HCT116 (cell line): ENCODE measurements around the gene IL1RAPL1. TPM values are rescaled to one million over a fixed set of nuclear protein-coding genes. Genes with fewer than 3 reads are reported as not detected.

Experiments used
- ATAC-seq: fragments of 200-7000 bp; cut with Tn5 transposase; 2 replicates; pipeline ENCODE4 v1.9.1; 2020; ENCODE audit warnings: mild to moderate bottlenecking, moderate library complexity
- BruUV-seq: library from RNA; stranded (reverse); fragments of 400-500 nt; replicated peaks from 2 replicates; lab custom pipeline; 2021; lab: Mats Ljungman, UMichigan
- CTCF ChIA-PET: fragments of 300-600 bp; sonication (Branson Sonifier 250); formaldehyde crosslinking; loops from one replicate; lab custom pipeline; 2021; ENCODE audit warnings: antibody characterized with exemption; lab: Charles Lee
- POLR2A ChIA-PET: fragments of 300-600, 350-600 bp; sonication (Branson Sonifier 250); formaldehyde crosslinking; loops from one replicate; lab custom pipeline; 2021; ENCODE audit warnings: antibody characterized with exemption; lab: Charles Lee
- RAD21 ChIA-PET, 2 experiments: fragments of 300-600 bp; sonication (Branson Sonifier 250); formaldehyde crosslinking; loops; one replicate each; lab custom pipeline; 2023; ENCODE audit warnings: low total read pairs in 2 of 2; ENCODE audit not compliant: uncharacterized antibody in 2 of 2, unreplicated experiment in 2 of 2, low non-redundant PET in 1 of 2; lab: Charles Lee
- DNase-seq: peaks from one replicate; pipeline ENCODE4 v3.0.0-alpha.2; 2010; ENCODE audit warnings: low read depth, low spot score
- H2AFZ ChIP-seq: fragments of 200-600 bp; shearing (Covaris generic), sonication (generic); 2 replicates; pipeline ENCODE4 v1.6.1; 2017; ENCODE audit warnings: low read depth, mixed run types, mixed read lengths, antibody characterized with exemption, low read length; ENCODE audit not compliant: poor library complexity, severe bottlenecking
- H3K27ac ChIP-seq: 2 replicates; pipeline ENCODE4 v1.5.1; 2012; ENCODE audit warnings: low read depth, low read length
- H3K27me3 ChIP-seq: fragments of 200-600 bp; sonication (generic); 2 replicates; pipeline ENCODE4 v1.6.1; 2016; ENCODE audit warnings: mixed run types, low read length, mixed read lengths; ENCODE audit not compliant: insufficient read depth
- H3K36me3 ChIP-seq, 2 experiments: fragments of 200-500 bp in 1 of 2; fragments of 200-600 bp in 1 of 2; sonication (Bioruptor generic) in 1 of 2; sonication (generic) in 1 of 2; 2 replicates each; pipeline versions ENCODE4 v1.5.1 to v1.6.1; 2014 to 2016; ENCODE audit warnings: low read length in 2 of 2, inconsistent platforms in 1 of 2, mixed read lengths in 1 of 2, mixed run types in 1 of 2; ENCODE audit not compliant: insufficient read depth in 2 of 2, control insufficient read depth in 1 of 2
- H3K4me1 ChIP-seq, 2 experiments: fragments of 200-600 bp in 1 of 2; sonication (generic) in 1 of 2; 2 replicates each; pipeline versions ENCODE4 v1.5.1 to v1.6.1; 2012 to 2017; ENCODE audit warnings: low read length in 2 of 2, inconsistent platforms in 1 of 2, mild to moderate bottlenecking in 1 of 2, mixed read lengths in 1 of 2, mixed run types in 1 of 2, moderate library complexity in 1 of 2; ENCODE audit not compliant: insufficient read depth in 2 of 2, control insufficient read depth in 1 of 2
- H3K4me2 ChIP-seq: fragments of 200-600 bp; sonication (generic); 2 replicates; pipeline ENCODE4 v1.6.1; 2017; ENCODE audit warnings: mixed run types, low read length, mixed read lengths
- H3K4me3 ChIP-seq, 2 experiments: fragments of 200-600 bp in 1 of 2; sonication (generic) in 1 of 2; replicated peaks in 1 of 2; 2 replicates each; pipeline ENCODE4 v1.5.1; 2011 to 2016; ENCODE audit warnings: low read length in 2 of 2, control low read depth in 1 of 2, low read depth in 1 of 2, mild to moderate bottlenecking in 1 of 2, mixed read lengths in 1 of 2, mixed run types in 1 of 2
- H3K79me2 ChIP-seq: fragments of 200-600 bp; sonication (generic); 2 replicates; pipeline ENCODE4 v1.6.1; 2017; ENCODE audit warnings: mild to moderate bottlenecking, mixed run types, low read length, moderate library complexity, mixed read lengths; ENCODE audit not compliant: insufficient read depth
- H3K9ac ChIP-seq: fragments of 200-600 bp; sonication (generic); 2 replicates; pipeline ENCODE4 v1.6.1; 2016; ENCODE audit warnings: low read length, mixed read lengths
- H3K9me2 ChIP-seq: fragments of 200-600 bp; sonication (generic), shearing (Covaris generic); 2 replicates; pipeline ENCODE4 v1.6.1; 2017; ENCODE audit warnings: mixed run types, mild to moderate bottlenecking, moderate library complexity; ENCODE audit not compliant: insufficient read depth
- H3K9me3 ChIP-seq, 2 experiments: fragments of 200-500 bp in 1 of 2; fragments of 200-600 bp in 1 of 2; sonication (Bioruptor generic) in 1 of 2; sonication (generic) in 1 of 2; 2 replicates each; pipeline ENCODE4 v1.6.1; 2014 to 2017; ENCODE audit warnings: low read length in 2 of 2, mixed read lengths in 2 of 2, inconsistent platforms in 1 of 2, low read depth in 1 of 2, mild to moderate bottlenecking in 1 of 2, mixed run types in 1 of 2, moderate library complexity in 1 of 2; ENCODE audit not compliant: control insufficient read depth in 1 of 2, insufficient read depth in 1 of 2
- H4K20me1 ChIP-seq: fragments of 200-600 bp; sonication (generic), shearing (Covaris generic); 2 replicates; pipeline ENCODE4 v1.6.1; 2017; ENCODE audit warnings: mixed run types, mild to moderate bottlenecking, moderate library complexity; ENCODE audit not compliant: insufficient read depth
- CTCF ChIP-seq, 3 experiments: fragments of 200-600 bp in 1 of 3; sonication (generic) in 1 of 3; IDR thresholded peaks in 2 of 3; conservative IDR thresholded peaks in 1 of 3; 2 replicates each; pipeline ENCODE4 v1.5.1; 2012 to 2017; ENCODE audit warnings: low read depth in 2 of 3, low read length in 2 of 3, antibody characterized with exemption in 1 of 3, borderline replicate concordance in 1 of 3, control low read depth in 1 of 3, mild to moderate bottlenecking in 1 of 3, mixed read lengths in 1 of 3, mixed run types in 1 of 3, moderate library complexity in 1 of 3; ENCODE audit not compliant: insufficient read depth in 1 of 3
- EZH2phosphoT487 ChIP-seq: fragments of 200-600 bp; IDR thresholded peaks from 2 replicates; pipeline ENCODE4 v1.6.1; 2018; ENCODE audit warnings: antibody characterized with exemption, borderline replicate concordance
- MAX ChIP-seq: IDR thresholded peaks from 2 replicates; pipeline ENCODE4 v1.6.1; 2012
- POLR2AphosphoS5 ChIP-seq: IDR thresholded peaks from 2 replicates; pipeline ENCODE4 v1.6.1; 2011; ENCODE audit warnings: mild to moderate bottlenecking, low read depth, low read length, moderate library complexity
- SIN3A ChIP-seq: IDR thresholded peaks from 2 replicates; pipeline ENCODE4 v1.6.1; 2012; ENCODE audit warnings: low read depth
- SRF ChIP-seq: IDR thresholded peaks from 2 replicates; pipeline ENCODE4 v1.6.1; 2012; ENCODE audit warnings: low read depth
- TCF7L2 ChIP-seq: IDR thresholded peaks from 2 replicates; pipeline ENCODE4 v1.7.0; 2011; ENCODE audit warnings: borderline replicate concordance, inconsistent platforms; ENCODE audit not compliant: insufficient read depth, insufficient read length; ENCODE audit errors: extremely low read depth
- YY1 ChIP-seq: IDR thresholded peaks from 2 replicates; pipeline ENCODE4 v1.6.1; 2011; ENCODE audit warnings: low read length, low read depth, moderate library complexity, mild to moderate bottlenecking; ENCODE audit not compliant: insufficient replicate concordance; ENCODE audit errors: extremely low read depth
- ZNF274 ChIP-seq: fragments of 200-500 bp; sonication (Bioruptor generic); IDR thresholded peaks from 2 replicates; pipeline ENCODE4 v1.6.1; 2014; ENCODE audit warnings: mild to moderate bottlenecking, low read depth, low read length, inconsistent platforms
- intact Hi-C: fragments of 100-400 bp; cut with micrococcal nuclease; formaldehyde crosslinking; loops from 2 replicates; pipeline ENCODE4 v1.10.0; 2022
- total RNA-seq: library from RNA; stranded (reverse); gene quantifications from one replicate; pipeline ENCODE4 v1.2.1, GENCODE V29; 2021; ENCODE audit not compliant: unreplicated experiment
- TF ChIP-seq, protein P1 (sequence below): IDR thresholded peaks from 2 replicates; pipeline ENCODE4 v1.6.1; 2012; ENCODE audit warnings: low read depth

The IL1RAPL1 gene
- total RNA-seq, 1 experiment from 2014 or later: 2.8 TPM

DNA sequence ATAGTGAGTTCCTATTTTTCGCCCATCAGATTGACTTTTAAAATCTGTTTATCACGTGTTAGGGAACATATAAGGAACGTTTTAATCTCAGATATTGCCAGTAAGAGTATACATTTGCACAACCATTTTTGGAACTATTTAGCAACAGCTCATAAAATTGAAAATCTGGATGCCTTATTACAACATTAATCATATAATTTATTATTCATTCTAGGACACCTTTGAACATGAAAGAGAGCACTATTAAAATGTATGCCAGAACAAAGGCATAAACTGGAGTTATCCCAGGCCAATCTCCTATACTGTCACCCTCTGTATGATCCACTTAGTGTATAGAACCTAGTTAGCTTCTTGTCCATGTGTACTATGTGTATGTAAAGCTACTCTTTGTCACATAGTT is 1049.1 kb downstream of the IL1RAPL1 start (continued):
- no peak for TF ChIP-seq EZH2phosphoT487

DNA sequence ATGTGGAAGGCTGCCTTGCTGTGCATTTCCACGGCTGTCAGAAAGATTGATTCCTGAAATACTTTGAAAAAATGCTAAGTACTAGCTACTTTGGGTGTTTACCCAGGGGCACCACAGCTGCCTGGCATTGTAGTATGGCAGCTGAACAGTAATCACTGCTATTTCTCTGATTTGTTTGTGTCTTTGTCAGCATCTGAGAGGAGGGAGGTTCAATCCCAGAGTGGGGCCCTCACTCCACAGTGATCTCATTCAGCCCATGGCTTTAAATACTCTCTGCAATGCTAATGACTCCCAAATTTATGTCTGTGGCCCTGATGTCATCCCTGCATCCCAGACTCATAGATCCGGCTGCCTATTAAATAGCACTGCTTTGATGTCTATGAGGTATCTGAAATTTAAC is 1052.9 kb downstream of the IL1RAPL1 start:
- no TSS peak for BruUV-seq
- Histone ChIP-seq H3K36me3 (no peaks in the 10 kb centered on the region), H3K4me2 (no peak overlapping the region), H3K9me3 (no peaks in the 10 kb centered on the region), H3K27me3 (no peaks in the 10 kb centered on the region)
- CTCF ChIA-PET: no interaction called here
- intact Hi-C loops: no loop called here
- TF ChIP-seq MAX (no peak), TCF7L2 (no peak)
- TF ChIP-seq, all 23 proteins: peak for 0
- POLR2A ChIA-PET: no interaction called here
- RAD21 ChIA-PET: no interaction called here
- Histone ChIP-seq H3K9me2 (no peaks in the 10 kb centered on the region), H3K9ac (no peak overlapping the region), H3K27ac (no peak overlapping the region), H3K4me1 (no peaks in the 10 kb centered on the region), H3K79me2 (no peaks in the 10 kb centered on the region), H4K20me1 (no peaks in the 10 kb centered on the region), H3K4me3 (no peak overlapping the region), H2AFZ (no peak overlapping the region)
- ATAC-seq: no peak
- DNase-seq: no peak

- Histone ChIP-seq H4K20me1 (no peaks in the 10 kb centered on the region), H2AFZ (no peak overlapping the region), H3K79me2 (no peaks in the 10 kb centered on the region), H3K4me3 (no peak overlapping the region), H3K27me3 (no peaks in the 10 kb centered on the region), H3K36me3 (no peaks in the 10 kb centered on the region), H3K9me2 (no peaks in the 10 kb centered on the region), H3K9ac (no peak overlapping the region), H3K4me2 (no peak overlapping the region), H3K4me1 (no peaks in the 10 kb centered on the region), H3K9me3 (no peaks in the 10 kb centered on the region), H3K27ac (no peak overlapping the region)
- no peak for DNase-seq
- no peak for ATAC-seq
- CTCF ChIA-PET: no interaction called here
- intact Hi-C loops: no loop called here
- POLR2A ChIA-PET: no interaction called here
- RAD21 ChIA-PET: no interaction called here
- TF ChIP-seq TCF7L2 (no peak), SRF (no peak), YY1 (no peak), CTCF (IDR thresholded peaks at IDR 0.05 in 2 of 3, conservative IDR thresholded peaks at IDR 0.05 in 1 of 3; ENCODE audit: borderline replicate concordance in 1 of 3, insufficient read depth in 1 of 3, low read depth in 2 of 3, low read length in 2 of 3) (no peak), EZH2phosphoT487 (no peak), ZNF274 (no peak), SIN3A (no peak), POLR2AphosphoS5 (no peak)
- TF ChIP-seq, protein P1, sequence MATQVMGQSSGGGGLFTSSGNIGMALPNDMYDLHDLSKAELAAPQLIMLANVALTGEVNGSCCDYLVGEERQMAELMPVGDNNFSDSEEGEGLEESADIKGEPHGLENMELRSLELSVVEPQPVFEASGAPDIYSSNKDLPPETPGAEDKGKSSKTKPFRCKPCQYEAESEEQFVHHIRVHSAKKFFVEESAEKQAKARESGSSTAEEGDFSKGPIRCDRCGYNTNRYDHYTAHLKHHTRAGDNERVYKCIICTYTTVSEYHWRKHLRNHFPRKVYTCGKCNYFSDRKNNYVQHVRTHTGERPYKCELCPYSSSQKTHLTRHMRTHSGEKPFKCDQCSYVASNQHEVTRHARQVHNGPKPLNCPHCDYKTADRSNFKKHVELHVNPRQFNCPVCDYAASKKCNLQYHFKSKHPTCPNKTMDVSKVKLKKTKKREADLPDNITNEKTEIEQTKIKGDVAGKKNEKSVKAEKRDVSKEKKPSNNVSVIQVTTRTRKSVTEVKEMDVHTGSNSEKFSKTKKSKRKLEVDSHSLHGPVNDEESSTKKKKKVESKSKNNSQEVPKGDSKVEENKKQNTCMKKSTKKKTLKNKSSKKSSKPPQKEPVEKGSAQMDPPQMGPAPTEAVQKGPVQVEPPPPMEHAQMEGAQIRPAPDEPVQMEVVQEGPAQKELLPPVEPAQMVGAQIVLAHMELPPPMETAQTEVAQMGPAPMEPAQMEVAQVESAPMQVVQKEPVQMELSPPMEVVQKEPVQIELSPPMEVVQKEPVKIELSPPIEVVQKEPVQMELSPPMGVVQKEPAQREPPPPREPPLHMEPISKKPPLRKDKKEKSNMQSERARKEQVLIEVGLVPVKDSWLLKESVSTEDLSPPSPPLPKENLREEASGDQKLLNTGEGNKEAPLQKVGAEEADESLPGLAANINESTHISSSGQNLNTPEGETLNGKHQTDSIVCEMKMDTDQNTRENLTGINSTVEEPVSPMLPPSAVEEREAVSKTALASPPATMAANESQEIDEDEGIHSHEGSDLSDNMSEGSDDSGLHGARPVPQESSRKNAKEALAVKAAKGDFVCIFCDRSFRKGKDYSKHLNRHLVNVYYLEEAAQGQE: no peak
- no TSS peak for BruUV-seq
These were observed 1054.2 kb downstream of the IL1RAPL1 start for GRCh38 chrX:29641461-29641860.
